HG02943 (cell line): ENCODE measurements around the gene BICRAL.
"Not testable (repeated sequence)": the region's sequence is repeated elsewhere in the genome, so short reads cannot be mapped to it uniquely, and the experiment has no call there.

Source experiments
- ATAC-seq: cut with Tn5 transposase; IDR thresholded peaks from one replicate; pipeline ENCODE4 v1.9.1; 2021; ENCODE audit warnings: mild to moderate bottlenecking, low read depth, moderate library complexity; ENCODE audit not compliant: unreplicated experiment

Gene BICRAL

DNA sequence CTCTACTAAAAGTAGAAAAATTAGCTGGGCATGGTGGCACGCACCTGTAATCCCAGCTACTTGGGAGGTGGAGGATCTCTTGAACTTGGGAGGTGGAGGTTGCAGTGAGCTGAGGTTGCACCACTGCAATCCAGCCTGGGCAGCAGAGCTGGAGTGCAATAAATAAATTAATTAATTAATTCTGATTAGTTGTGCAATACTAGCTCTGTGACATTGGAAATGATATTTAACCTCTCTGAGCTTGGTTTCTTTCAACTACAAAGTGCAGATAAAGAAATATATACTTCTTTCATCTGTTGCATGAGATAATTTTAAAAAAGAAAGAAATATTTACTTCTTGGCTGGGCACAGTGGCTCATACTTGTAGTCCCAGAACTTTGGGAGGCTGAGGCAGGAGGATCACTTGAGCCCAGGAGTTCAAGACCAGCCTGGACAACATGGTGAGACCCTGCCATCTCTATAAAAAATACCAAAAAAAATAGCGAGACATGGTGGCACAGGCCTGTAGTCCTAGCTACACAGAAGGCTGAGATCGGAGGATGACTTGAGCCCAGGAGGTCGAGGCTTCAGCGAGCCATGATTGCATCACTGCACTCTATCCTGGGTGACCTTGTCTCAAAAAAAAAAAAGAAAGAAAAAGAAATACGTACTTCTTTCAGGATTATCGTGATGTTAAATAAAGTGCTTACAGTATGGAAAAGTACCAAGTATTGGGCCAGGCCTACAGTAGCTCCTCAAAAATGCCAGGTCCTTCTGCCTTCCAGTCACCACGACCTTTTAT, 20.4 kb upstream of the BICRAL start:
- no peak for ATAC-seq

DNA sequence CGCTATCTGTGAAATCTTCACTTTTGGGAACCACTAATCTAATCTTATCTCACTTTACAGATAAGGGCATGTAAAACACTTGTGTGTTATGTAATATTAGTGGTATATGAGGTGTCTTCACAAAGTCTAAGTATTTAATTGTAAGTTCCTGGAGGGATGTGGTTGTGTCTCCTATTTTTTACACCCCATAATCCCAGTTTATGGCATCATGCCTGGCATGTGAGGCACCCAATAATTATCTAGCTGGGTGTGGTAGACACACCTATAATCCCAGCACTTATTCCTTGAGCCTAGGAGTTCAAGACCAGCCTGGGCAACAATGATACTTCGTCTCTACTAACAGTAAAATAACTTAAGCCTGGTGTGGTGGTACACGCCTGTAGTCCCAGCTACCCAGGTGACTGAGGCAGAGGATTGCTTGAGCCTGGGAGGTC, 19.4 kb upstream of the BICRAL start:
- ATAC-seq: no peak

DNA sequence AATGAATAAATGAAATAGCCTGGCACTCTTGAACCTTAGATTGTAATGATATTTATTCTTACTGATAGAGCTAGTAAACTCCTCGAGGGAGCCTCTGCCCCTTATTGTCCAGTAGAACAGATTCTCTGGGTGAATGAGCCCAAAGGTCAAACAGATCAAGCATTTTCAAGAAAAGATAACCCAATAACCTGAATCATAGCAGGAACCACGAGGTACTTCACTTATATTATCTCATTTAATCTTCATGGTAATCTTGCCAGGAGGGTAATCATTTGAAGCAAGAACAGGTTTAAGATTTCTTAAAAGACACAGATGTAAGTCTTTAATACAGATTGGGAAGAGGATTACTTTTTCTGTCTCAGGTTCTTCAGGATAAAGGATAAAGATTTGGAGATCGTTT, 18.9 kb upstream of the BICRAL start:
- no peak for ATAC-seq

- no peak for ATAC-seq
Measured at GRCh38 chr6:42764911-42765648, 16.8 kb upstream of the BICRAL start.

- ATAC-seq: no peak
Measured at GRCh38 chr6:42766163-42766670, 15.6 kb upstream of the BICRAL start.

GRCh38 chr6:42769051-42769450, 12.8 kb upstream of the BICRAL start:
- ATAC-seq: no peak

- ATAC-seq: no peak
Measured at GRCh38 chr6:42769836-42770235, 12.0 kb upstream of the BICRAL start.

GRCh38 chr6:42771741-42772100, 10.1 kb upstream of the BICRAL start:
- no peak for ATAC-seq

- no peak for ATAC-seq
Measured at GRCh38 chr6:42774201-42774600, 7.7 kb upstream of the BICRAL start.

GRCh38 chr6:42774821-42775487, 6.9 kb upstream of the BICRAL start:
- ATAC-seq: not testable (repeated sequence)

DNA sequence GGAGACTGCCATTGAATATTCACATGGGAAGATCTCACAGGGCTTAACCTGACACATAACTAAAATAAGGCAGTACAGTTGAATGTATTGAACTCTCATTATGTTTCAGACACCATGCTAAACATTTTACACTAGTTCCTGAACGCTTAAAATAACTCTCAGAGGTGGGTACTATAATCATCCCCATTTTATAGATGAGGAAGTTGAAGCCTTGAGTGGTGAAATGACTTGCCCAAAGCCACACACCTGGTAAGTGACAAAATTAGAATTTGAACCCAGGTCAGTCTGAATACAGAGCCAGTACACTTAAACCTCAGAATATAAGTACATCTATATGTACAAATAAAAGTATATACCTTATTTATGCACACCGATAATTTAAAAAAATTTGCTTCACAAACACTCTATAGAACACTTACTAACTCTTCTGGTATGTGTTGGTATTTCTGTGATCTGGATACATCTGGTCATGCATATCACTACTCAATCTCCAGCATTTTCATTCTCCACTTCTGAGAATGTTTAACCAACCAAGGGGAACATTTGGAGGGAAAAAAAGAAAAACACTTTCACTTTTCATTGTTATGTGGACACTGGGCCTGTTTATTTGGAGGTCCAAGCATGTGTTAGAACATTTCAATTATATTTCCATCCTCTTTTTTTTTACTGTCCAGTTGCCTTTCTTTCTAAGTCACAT, 4.6 kb upstream of the BICRAL start:
- ATAC-seq: no peak

- no peak for ATAC-seq
Measured at GRCh38 chr6:42778122-42778521, 3.7 kb upstream of the BICRAL start.

GRCh38 chr6:42779521-42779920, 2.3 kb upstream of the BICRAL start:
- ATAC-seq: no peak

DNA sequence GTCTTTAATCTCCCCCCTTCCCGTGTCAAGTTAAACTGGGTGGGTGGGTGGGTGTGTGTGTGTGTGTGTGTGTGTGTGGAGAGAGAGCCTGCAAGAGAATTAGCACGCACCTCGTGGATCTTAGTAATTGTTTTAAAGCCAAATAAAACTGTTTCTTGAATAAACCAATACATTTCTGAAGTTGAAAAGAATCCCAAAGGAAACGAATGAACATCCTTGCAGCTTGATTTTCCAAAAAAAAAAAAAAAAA, 381 bp upstream of the BICRAL start:
- no peak for ATAC-seq

GRCh38 chr6:42782689-42783176, 881 bp downstream of the BICRAL start:
- no peak for ATAC-seq

DNA sequence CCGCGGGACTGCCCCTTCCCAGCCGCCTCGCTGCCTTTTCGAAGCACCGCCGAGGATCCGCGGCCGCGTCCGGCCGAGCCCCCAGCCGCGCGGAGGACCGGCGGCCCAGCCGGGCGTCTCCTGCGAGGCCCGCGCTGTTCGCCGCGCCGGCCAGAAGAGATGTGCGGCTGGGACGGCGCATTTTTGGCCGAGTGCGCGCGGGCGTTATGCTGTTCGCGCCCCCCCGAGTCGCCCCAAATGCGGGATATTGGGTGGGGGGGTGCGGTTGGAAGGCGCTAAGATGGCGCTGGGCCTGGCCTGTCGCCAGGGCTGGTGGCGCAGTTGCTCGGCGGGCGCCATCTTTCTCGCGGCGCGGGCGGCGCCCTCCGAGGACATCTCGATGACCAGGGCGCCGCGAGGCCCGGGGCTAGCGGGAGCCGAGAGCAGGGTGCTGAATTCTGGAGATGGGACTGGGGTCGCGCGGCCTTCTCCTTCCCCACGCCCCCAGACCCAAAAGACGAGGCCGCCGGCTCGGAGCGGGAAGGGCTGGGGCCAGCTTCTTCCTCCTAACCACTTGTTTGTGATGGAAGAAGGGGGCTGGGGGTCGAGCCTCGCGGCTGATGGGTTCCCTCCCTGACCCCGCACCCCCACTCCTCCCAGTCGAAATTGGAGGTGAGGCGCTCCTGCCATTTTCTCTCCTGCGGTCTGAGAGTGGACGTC, 1.5 kb downstream of the BICRAL start:
- no peak for ATAC-seq

GRCh38 chr6:42783876-42784642, 2.2 kb downstream of the BICRAL start:
- ATAC-seq: no peak

DNA sequence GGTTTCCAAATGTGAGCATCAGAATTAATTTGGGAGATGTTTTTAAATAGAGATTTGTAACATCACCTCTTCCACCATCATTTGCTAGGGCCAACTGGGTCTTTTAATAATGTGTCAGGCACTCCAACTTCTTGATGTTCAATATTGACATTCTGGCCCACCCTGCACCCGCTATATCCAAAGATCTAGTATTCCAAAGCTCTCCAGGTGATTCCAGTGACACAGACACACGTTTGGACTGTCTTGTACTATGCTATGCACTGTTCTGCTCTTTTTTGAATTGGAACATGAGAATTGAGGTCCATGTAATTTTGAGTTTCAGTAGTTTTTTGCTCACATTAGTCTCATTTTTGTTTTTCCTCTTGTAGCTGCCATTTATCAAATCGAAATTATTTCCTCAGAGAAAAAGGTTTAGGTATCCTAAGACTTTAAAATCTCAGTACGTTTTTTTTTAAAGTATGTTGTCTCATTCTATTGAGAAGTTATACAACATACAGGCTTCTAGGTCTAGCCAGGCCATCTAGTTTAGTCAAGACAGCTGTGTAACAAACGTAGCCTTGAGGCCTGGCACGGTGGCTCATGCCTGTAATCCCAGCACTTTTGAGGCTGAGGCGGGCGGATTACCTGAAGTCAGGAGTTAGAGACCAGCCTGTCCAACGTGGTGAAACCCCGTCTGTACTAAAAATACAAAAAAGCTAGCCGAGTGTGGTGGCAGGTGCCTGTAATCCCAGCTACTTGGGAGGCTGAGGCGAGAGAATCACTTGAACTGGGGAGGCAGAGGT, 3.1 kb downstream of the BICRAL start:
- ATAC-seq: no peak

GRCh38 chr6:42786525-42786985, 4.7 kb downstream of the BICRAL start:
- no peak for ATAC-seq
